Measurements from ENCODE around the gene PTH2.

PTH2 gene

DNA sequence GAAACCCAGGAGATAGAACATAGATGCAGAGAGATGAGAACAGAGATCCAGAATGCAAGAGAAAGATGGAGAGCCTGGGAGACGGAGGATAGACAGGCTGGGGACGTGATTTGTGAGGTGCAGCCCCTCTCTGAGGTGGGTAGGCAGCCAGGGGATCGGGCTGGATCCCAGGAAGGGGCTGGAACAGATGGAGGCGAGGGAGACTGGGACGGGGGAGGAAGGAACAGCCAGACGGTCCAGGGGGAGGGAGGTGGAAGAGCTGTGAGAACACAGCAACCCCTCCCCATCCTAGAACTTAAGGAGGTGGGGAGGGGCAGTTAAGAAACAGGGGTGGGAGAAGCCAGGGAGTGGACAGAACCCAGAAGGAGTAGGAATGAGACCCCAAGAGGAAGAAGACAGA lies 15.0 kb upstream of the PTH2 start:
- Histone ChIP-seq H3K4me3 (ENCODE audit: low read depth in 1 of 2, low read length in 2 of 2) (no peak overlapping the region), H3K4me1 (ENCODE audit: control insufficient read depth in 1 of 2, insufficient read depth in 2 of 2, low read length in 2 of 2) (peaks cover 3 to 23% of the 10 kb centered on the region in 2 donors), H3K9me3 (ENCODE audit: control insufficient read depth in 1 of 2, low read length in 2 of 2) (no peaks in the 10 kb centered on the region), H3K27me3 (ENCODE audit: low read depth, low read length) (peaks cover 62% of the 10 kb centered on the region), H3K36me3 (ENCODE audit: control insufficient read depth in 1 of 2, insufficient read depth in 2 of 2, low read length in 2 of 2) (no peaks in the 10 kb centered on the region), H3K27ac (ENCODE audit: low read length) (no peak overlapping the region)

DNA sequence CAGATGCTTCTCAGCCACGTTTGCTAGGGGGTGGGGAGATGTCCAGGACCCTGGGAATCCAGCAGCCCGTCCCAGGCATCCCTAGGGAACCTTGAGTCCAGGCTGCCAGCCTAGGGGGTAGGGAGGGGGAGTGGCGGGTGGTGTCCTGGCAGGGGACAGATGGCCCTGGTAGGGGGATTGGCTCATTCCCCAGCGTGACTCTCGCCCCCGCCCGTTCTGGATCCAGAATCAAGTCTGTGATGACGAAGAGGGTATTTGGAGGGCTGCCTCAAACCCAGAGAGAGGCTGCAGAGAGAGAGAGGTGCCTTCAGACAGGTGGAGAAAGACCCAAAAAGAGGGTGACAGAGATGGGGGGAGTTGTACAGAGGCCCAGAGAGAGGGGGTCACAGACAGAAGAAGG lies 14.0 kb upstream of the PTH2 start:
- Histone ChIP-seq H3K27ac (ENCODE audit: low read length) (no peak overlapping the region), H3K4me3 (ENCODE audit: low read depth in 1 of 2, low read length in 2 of 2) (no peak overlapping the region), H3K36me3 (ENCODE audit: control insufficient read depth in 1 of 2, insufficient read depth in 2 of 2, low read length in 2 of 2) (no peaks in the 10 kb centered on the region), H3K4me1 (ENCODE audit: control insufficient read depth in 1 of 2, insufficient read depth in 2 of 2, low read length in 2 of 2) (peaks cover 3 to 13% of the 10 kb centered on the region in 2 donors), H3K27me3 (ENCODE audit: low read depth, low read length) (peaks cover 63% of the 10 kb centered on the region), H3K9me3 (ENCODE audit: control insufficient read depth in 1 of 2, low read length in 2 of 2) (no peaks in the 10 kb centered on the region)

DNA sequence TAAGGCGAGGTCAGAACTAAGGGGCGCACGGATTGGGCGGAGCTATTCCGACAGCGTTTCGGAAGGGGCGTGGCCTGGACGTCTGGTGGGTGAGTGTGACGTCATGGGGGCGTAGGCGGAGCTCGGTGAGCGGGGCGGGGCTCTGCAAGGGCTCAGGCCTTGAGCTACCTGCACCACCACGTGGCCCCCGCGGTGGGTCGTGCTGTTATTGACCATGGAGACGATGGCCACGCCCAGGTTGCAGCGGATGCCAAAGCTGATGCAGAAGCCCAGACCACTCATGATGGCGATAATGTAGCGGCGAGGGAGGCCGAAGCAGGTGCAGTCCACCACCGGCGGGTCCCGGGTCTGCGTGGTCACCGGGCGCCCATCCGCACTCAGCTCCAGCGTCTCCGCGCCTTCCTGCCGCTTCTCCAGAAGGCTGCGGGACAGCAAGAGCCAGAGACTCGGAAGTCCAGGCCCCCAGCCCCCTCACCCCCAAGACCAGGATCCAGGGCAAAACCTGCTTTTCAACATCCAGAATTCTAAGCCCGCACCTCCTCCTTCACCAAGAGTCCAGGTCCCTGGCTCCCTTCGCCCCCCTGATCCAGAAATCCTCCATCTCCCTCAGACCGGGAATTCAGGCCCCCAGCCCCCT lies 13.3 kb upstream of the PTH2 start:
- Histone ChIP-seq H3K4me1 (ENCODE audit: control insufficient read depth in 1 of 2, insufficient read depth in 2 of 2, low read length in 2 of 2) (peaks cover 0 to 9% of the 10 kb centered on the region in 2 donors), H3K27ac (ENCODE audit: low read length) (no peak overlapping the region), H3K9me3 (ENCODE audit: control insufficient read depth in 1 of 2, low read length in 2 of 2) (no peaks in the 10 kb centered on the region), H3K4me3 (ENCODE audit: low read depth in 1 of 2, low read length in 2 of 2) (no peak overlapping the region), H3K27me3 (ENCODE audit: low read depth, low read length) (peaks cover 61% of the 10 kb centered on the region), H3K36me3 (ENCODE audit: control insufficient read depth in 1 of 2, insufficient read depth in 2 of 2, low read length in 2 of 2) (no peaks in the 10 kb centered on the region)

DNA sequence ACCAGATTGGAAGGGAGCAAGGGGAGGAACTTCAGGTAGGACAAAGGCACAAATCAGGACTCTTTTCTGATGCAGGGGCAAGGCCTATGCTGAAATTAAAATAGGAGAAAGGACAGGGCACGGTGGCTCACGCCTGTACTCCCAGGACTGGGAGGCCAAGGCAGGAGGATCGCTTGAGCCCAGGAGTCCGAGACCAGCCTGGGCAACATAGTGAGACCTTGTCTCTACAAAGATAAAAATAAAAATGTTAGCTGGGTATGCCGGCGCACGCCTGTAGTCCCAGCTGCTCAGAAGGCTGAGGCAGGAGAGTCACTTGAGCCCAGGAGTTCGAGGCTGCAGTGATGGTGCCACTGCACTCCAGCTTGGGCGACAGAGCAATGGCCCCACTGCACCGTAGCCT lies 12.4 kb upstream of the PTH2 start:
- Histone ChIP-seq H3K9me3 (ENCODE audit: control insufficient read depth in 1 of 2, low read length in 2 of 2) (no peaks in the 10 kb centered on the region), H3K36me3 (ENCODE audit: control insufficient read depth in 1 of 2, insufficient read depth in 2 of 2, low read length in 2 of 2) (no peaks in the 10 kb centered on the region), H3K4me1 (ENCODE audit: control insufficient read depth in 1 of 2, insufficient read depth in 2 of 2, low read length in 2 of 2) (peaks cover 0 to 6% of the 10 kb centered on the region in 2 donors), H3K27me3 (ENCODE audit: low read depth, low read length) (peaks cover 62% of the 10 kb centered on the region), H3K27ac (ENCODE audit: low read length) (no peak overlapping the region), H3K4me3 (ENCODE audit: low read depth in 1 of 2, low read length in 2 of 2) (no peak overlapping the region)

DNA sequence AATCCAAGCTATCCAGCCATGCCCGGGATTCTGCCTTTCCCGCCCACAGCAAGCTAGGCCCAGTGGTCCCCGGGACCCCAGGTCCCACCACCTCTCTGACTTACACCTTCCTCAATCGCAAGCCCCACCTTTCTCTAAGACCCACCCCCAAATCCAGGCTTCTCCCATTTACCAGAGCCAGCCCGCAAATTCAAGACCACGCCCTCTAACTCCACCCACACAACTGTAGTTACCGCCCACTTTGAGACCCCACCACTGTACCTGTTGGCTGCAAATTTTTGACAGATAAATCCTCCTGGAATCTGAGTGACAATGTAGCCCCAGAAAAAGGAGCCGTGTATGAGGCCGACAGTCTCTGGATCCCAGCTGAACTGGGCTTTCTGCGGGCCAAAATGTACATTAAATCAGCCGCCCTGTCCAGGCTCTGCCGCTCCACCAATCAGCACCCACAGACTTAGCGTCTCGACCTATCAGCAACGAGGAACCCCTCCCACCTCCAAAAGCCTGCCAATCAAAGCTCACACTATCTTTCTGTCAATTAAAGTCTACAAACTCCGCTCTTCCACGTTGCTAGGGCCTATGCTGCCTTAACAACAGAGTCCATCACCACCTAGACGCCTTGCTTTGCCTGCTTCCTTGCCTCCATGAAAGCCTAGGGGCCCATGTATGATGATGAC lies 11.8 kb upstream of the PTH2 start:
- no peak overlapping the region for H3K4me3 ChIP-seq (ENCODE audit: low read depth in 1 of 2, low read length in 2 of 2)
- peaks cover 0 to 3% of the 10 kb centered on the region in 2 donors for H3K4me1 ChIP-seq (ENCODE audit: control insufficient read depth in 1 of 2, insufficient read depth in 2 of 2, low read length in 2 of 2)
- H3K9me3 ChIP-seq (ENCODE audit: control insufficient read depth in 1 of 2, low read length in 2 of 2): no peaks in the 10 kb centered on the region
- peaks cover 62% of the 10 kb centered on the region for H3K27me3 ChIP-seq (ENCODE audit: low read depth, low read length)
- H3K36me3 ChIP-seq (ENCODE audit: control insufficient read depth in 1 of 2, insufficient read depth in 2 of 2, low read length in 2 of 2): no peaks in the 10 kb centered on the region
- no peak overlapping the region for H3K27ac ChIP-seq (ENCODE audit: low read length)

GRCh38 chr19:49433240-49433901 lies 10.1 kb upstream of the PTH2 start:
- H3K4me3 ChIP-seq (ENCODE audit: low read depth in 1 of 2, low read length in 2 of 2): no peak overlapping the region
- H3K27me3 ChIP-seq (ENCODE audit: low read depth, low read length): peaks cover 55% of the 10 kb centered on the region
- H3K4me1 ChIP-seq (ENCODE audit: control insufficient read depth in 1 of 2, insufficient read depth in 2 of 2, low read length in 2 of 2): peaks cover 0 to 3% of the 10 kb centered on the region in 2 donors
- H3K27ac ChIP-seq (ENCODE audit: low read length): no peak overlapping the region
- no peaks in the 10 kb centered on the region for H3K9me3 ChIP-seq (ENCODE audit: control insufficient read depth in 1 of 2, low read length in 2 of 2)
- no peaks in the 10 kb centered on the region for H3K36me3 ChIP-seq (ENCODE audit: control insufficient read depth in 1 of 2, insufficient read depth in 2 of 2, low read length in 2 of 2)

DNA sequence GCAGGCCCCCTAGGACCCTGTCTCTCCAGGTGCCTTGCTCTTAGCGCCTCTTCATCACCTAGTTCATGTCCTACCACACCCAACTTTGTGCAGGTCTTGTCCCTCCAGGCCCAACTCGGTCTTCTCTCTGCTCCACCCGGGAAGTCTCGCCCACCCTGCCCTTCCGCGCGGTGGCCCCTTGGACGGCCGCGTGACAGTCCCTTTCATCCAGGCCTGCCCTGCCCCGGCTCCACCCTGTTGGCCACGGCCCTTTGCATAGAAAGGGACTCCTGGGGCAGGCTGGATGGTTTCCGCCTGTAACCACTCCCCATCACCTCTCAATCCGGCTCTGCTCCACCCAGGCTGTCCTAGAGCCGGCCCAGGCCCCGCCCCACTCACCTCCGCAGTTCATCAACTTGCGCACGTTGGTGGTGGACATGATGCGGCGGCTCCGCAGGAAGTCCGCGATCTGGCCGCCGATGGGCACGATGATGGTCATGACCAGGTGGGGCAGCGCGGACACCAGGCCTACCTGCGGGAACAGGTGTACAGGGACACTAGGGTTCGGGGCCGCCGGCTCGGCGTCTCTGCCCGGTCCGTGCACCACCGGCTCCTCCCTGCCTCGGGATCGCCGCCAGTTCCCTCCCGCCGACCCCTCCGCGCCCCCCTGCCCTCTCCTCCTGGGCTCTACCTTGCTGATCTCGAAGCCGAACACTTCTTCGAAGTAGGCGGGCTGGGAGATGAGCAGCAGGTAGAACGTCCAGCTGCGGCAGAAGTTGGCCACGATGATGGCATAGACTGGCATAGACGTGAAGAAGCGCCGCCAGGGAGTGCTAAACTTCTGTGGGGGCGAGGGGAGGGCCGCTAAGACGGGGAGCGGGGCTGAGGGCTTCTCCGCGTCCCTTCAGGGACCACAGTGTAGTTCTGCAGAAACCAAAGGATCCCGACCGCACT lies 9.2 kb upstream of the PTH2 start:
- Histone ChIP-seq H3K36me3 (ENCODE audit: control insufficient read depth in 1 of 2, insufficient read depth in 2 of 2, low read length in 2 of 2) (no peaks in the 10 kb centered on the region), H3K9me3 (ENCODE audit: control insufficient read depth in 1 of 2, low read length in 2 of 2) (no peaks in the 10 kb centered on the region), H3K4me1 (ENCODE audit: control insufficient read depth in 1 of 2, insufficient read depth in 2 of 2, low read length in 2 of 2) (peaks cover 0 to 11% of the 10 kb centered on the region in 2 donors), H3K27ac (ENCODE audit: low read length) (no peak overlapping the region), H3K27me3 (ENCODE audit: low read depth, low read length) (peaks cover 54% of the 10 kb centered on the region), H3K4me3 (ENCODE audit: low read depth in 1 of 2, low read length in 2 of 2) (no peak overlapping the region)

- H3K4me1 ChIP-seq (ENCODE audit: control insufficient read depth in 1 of 2, insufficient read depth in 2 of 2, low read length in 2 of 2): peaks cover 0 to 11% of the 10 kb centered on the region in 2 donors
- H3K27ac ChIP-seq (ENCODE audit: low read length): no peak overlapping the region
- peaks cover 61% of the 10 kb centered on the region for H3K27me3 ChIP-seq (ENCODE audit: low read depth, low read length)
- H3K4me3 ChIP-seq (ENCODE audit: low read depth in 1 of 2, low read length in 2 of 2): no peak overlapping the region
- no peaks in the 10 kb centered on the region for H3K9me3 ChIP-seq (ENCODE audit: control insufficient read depth in 1 of 2, low read length in 2 of 2)
- H3K36me3 ChIP-seq (ENCODE audit: control insufficient read depth in 1 of 2, insufficient read depth in 2 of 2, low read length in 2 of 2): no peaks in the 10 kb centered on the region
These were observed 8.1 kb upstream of the PTH2 start for GRCh38 chr19:49431330-49431749.

DNA sequence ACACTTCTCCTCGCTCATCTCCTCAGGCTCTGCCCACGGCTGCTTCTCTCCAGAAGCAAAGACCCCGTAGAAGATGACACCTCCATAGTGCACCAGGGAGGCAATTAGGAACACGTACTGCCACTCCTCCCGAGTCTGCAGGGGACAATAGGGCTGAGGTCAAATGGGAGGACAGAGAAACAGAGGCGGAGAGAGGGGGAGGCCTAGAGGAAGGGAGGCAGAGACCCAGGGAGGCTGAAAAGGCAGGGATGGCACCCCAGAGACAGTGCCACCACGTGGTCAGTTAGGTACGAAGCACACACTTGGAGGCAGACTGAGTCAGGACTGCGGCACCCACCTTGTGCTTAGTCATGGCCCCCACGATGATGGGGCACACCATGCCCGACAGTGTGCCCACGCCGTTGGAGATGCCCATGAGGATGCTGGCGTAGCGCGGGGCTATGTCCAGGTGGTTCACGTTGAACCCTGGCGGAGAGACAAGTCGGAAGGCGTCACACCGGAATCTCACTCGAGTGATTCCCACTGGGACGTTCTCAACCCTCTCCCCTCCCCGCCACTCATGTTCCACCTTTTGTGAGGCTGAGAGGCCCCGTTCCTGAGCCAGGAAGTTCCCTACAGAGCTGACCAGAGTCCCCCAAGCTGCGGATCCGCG lies 7.6 kb upstream of the PTH2 start:
- Histone ChIP-seq H3K27me3 (ENCODE audit: low read depth, low read length) (peaks cover 61% of the 10 kb centered on the region), H3K27ac (ENCODE audit: low read length) (no peak overlapping the region), H3K9me3 (ENCODE audit: control insufficient read depth in 1 of 2, low read length in 2 of 2) (no peaks in the 10 kb centered on the region), H3K4me3 (ENCODE audit: low read depth in 1 of 2, low read length in 2 of 2) (no peak overlapping the region), H3K36me3 (ENCODE audit: control insufficient read depth in 1 of 2, insufficient read depth in 2 of 2, low read length in 2 of 2) (no peaks in the 10 kb centered on the region), H3K4me1 (ENCODE audit: control insufficient read depth in 1 of 2, insufficient read depth in 2 of 2, low read length in 2 of 2) (peaks cover 0 to 15% of the 10 kb centered on the region in 2 donors)

DNA sequence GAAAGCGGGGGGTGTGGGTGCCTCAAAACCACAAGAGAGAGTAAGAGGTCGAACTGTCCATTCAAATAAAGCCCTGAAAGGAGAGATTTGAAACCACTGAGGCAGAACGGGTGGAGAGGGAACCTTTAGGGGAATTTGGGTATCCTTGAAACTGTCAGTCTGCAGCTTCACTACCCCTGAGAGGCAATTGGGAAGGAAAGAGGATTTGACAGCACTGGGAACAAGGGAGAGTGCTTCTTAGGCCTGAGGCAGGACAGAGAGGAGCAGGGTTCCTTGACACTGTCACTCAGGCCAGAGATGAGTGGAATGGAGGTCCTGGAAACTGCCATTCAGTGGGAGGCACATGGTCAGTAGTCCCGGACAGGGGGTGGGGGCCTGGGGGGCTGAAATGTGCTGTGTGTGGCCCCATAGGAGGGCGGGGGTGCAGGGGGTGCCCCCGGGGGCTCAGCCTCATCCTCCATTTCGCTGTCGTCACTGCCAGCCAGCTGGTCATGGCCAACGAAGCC lies 7.0 kb upstream of the PTH2 start:
- H3K4me1 ChIP-seq (ENCODE audit: control insufficient read depth in 1 of 2, insufficient read depth in 2 of 2, low read length in 2 of 2): peaks cover 0 to 15% of the 10 kb centered on the region in 2 donors
- H3K9me3 ChIP-seq (ENCODE audit: control insufficient read depth in 1 of 2, low read length in 2 of 2): no peaks in the 10 kb centered on the region
- H3K36me3 ChIP-seq (ENCODE audit: control insufficient read depth in 1 of 2, insufficient read depth in 2 of 2, low read length in 2 of 2): no peaks in the 10 kb centered on the region
- H3K27me3 ChIP-seq (ENCODE audit: low read depth, low read length): peaks cover 62% of the 10 kb centered on the region
- H3K27ac ChIP-seq (ENCODE audit: low read length): no peak overlapping the region
- H3K4me3 ChIP-seq (ENCODE audit: low read depth in 1 of 2, low read length in 2 of 2): no peak overlapping the region

Measured in muscle layer of duodenum (tissue), 2 donors.